ENCODE data around the gene GPR153.
A peak's percentile ranks its signal among the peaks of the same experiment; 100 is the strongest.

The GPR153 gene

GRCh38 chr1:6269720-6270400 is 9.0 kb upstream of the GPR153 start:
- peak in 19 of 58 donors; percentile 9 to 61 (median 24) for DNase-seq

- no peak for DNase-seq
These were observed 8.4 kb upstream of the GPR153 start for GRCh38 chr1:6269296-6269695.

GRCh38 chr1:6268415-6268814 is 7.5 kb upstream of the GPR153 start:
- DNase-seq: no peak

- DNase-seq: peak in 19 of 58 donors; percentile 7 to 74 (median 26)
These were observed 6.9 kb upstream of the GPR153 start for GRCh38 chr1:6267686-6268322.

GRCh38 chr1:6266641-6267040 is 5.7 kb upstream of the GPR153 start:
- no peak for DNase-seq

- no peak for DNase-seq
These were observed 4.3 kb upstream of the GPR153 start for GRCh38 chr1:6265151-6265550.

GRCh38 chr1:6263716-6264115 is 2.8 kb upstream of the GPR153 start:
- no peak for DNase-seq

GRCh38 chr1:6262555-6263420 is 1.9 kb upstream of the GPR153 start:
- no peak for DNase-seq

GRCh38 chr1:6261615-6261995 is 707 bp upstream of the GPR153 start:
- DNase-seq: no peak

GRCh38 chr1:6260433-6260934 is 414 bp downstream of the GPR153 start:
- DNase-seq: no peak

- DNase-seq: peak in 31 of 58 donors; percentile 6 to 67 (median 22)
These were observed 1.2 kb downstream of the GPR153 start for GRCh38 chr1:6259491-6260362.

- no peak for DNase-seq
These were observed 2.2 kb downstream of the GPR153 start for GRCh38 chr1:6258675-6259074.

GRCh38 chr1:6257541-6258069 is 3.3 kb downstream of the GPR153 start:
- DNase-seq: no peak

GRCh38 chr1:6256645-6257044 is 4.3 kb downstream of the GPR153 start:
- no peak for DNase-seq

GRCh38 chr1:6254691-6255090 is 6.2 kb downstream of the GPR153 start:
- DNase-seq: no peak

GRCh38 chr1:6253380-6253779 is 7.5 kb downstream of the GPR153 start:
- DNase-seq: no peak

GRCh38 chr1:6252374-6252710 is 8.6 kb downstream of the GPR153 start:
- no peak for DNase-seq

- DNase-seq: no peak
These were observed 9.1 kb downstream of the GPR153 start for GRCh38 chr1:6251681-6252373.

GRCh38 chr1:6251233-6251632 is 9.7 kb downstream of the GPR153 start:
- DNase-seq: no peak

All from anterior cingulate cortex (tissue), 58 donors.